PFSK-1 (cell line): ENCODE measurements around the gene ACBD4.

Experiments
- FOXP2 ChIP-seq: optimal IDR thresholded peaks from 2 replicates; pipeline ENCODE3; 2011; ENCODE audit warnings: borderline replicate concordance, control low read depth, inconsistent platforms; ENCODE audit not compliant: insufficient read depth; ENCODE audit errors: extremely low read length, extremely low read depth
- POLR2AphosphoS5 ChIP-seq: IDR thresholded peaks from 2 replicates; pipeline ENCODE4 v1.6.1; 2012; ENCODE audit warnings: low read depth, mild to moderate bottlenecking, control low read depth, low read length, moderate library complexity
- SIN3A ChIP-seq: IDR thresholded peaks from 2 replicates; pipeline ENCODE4 v1.6.1; 2012; ENCODE audit warnings: mild to moderate bottlenecking, low read length, moderate library complexity, borderline replicate concordance; ENCODE audit not compliant: insufficient read depth
- TAF1 ChIP-seq: IDR thresholded peaks from 2 replicates; pipeline ENCODE4 v1.6.1; 2012; ENCODE audit warnings: low read length, control low read depth, borderline replicate concordance; ENCODE audit not compliant: insufficient read depth

- TF ChIP-seq POLR2AphosphoS5 (no peak), TAF1 (no peak), FOXP2 (no peak), SIN3A (no peak)
Observed at GRCh38 chr17:45121055-45121454, 14.4 kb upstream of the ACBD4 start.
